Muscle of arm (tissue), 12 donors: ENCODE results near the gene RABAC1. TPM values are rescaled to one million over a fixed set of nuclear protein-coding genes. Genes with fewer than 3 reads are reported as not detected.
"Not testable (repeated sequence)": the region's sequence is repeated elsewhere in the genome, so short reads cannot be mapped to it uniquely, and the experiment has no call there.

Experiments
- DNase-seq: peaks from one replicate; pipeline ENCODE4 v3.0.0-alpha.2; 2013
- polyA plus RNA-seq, 12 donors: library from polyadenylated mRNA; unstranded; fragments of 120-200 nt; gene quantifications; one replicate each; pipeline ENCODE4 v1.2.1, GENCODE V29; 2013; ENCODE audit not compliant: insufficient read length in 12 of 12

The RABAC1 gene
- polyA plus RNA-seq, 12 donors = 39.4 to 104 (median 56.4) TPM; not detected in 1

DNA sequence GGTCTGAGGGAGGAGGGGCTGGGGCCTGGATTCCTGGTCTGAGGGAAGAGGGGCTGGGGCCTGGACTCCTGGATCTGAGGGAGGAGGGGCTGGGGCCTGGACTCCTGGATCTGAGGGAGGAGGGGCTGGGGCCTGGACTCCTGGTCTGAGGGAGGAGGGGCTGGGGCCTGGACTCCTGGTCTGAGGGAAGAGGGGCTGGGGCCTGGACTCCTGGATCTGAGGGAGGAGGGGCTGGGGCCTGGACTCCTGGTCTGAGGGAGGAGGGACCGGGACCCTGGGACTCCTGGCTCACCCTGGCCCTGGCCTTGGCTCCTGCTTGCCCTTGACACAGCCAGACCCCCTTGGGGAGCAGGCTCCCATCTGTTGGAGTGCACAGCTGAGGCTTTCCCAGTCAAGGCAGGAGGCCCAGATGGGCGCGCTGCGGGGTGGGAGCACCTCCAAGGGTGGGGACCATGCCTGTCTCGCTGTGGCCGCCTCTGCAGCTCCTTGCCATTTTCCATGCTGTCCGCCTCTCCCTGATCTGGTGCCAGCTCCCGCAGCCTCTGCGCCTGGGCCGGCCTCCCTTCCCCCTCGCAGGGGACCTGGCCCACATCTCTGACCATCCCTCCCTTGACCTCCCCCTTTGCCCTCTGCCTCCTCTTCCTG lies 32.9 kb upstream of the RABAC1 start:
- DNase-seq = not testable (repeated sequence)

DNA sequence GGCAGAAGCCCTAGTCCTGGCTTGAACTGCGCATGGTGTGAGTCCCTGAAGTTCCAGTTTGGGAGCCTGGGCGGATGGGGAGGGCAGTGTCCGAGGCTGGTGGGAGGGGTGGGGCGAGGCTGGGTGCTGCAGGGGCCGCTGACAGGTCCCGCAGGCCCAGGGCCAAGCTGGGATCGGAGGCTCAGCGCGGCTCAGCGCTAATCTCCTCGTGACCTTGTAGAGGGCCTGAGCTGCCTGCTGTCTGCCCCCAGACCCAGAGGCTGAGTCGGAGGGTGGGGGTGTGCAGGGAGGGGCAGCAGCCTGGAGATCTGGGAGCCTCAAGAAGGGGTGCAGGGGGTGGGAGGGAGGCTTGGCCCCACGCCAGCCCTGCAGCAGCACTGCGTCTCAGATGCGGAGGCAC lies 31.9 kb upstream of the RABAC1 start:
- no peak for DNase-seq

DNA sequence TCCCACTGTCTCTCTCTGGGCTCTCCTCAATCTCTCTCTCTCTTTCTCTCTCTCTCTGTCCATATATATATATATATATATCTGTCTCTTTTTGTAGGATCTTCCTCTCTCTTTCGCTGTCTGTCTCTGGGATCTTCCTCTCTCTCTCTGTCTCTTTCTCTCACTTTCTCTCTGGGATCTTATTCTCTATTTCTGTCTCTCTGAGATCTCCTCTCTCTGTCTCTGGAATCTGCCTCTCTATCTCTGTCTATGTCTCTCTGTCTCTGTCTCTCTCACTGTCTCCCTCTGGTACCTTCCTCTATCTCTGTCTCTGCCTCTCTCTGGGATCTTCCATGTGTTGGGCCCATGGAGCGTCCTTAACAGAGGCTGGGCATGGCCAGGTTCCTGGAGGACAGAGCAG lies 31.5 kb upstream of the RABAC1 start:
- DNase-seq = no peak

DNA sequence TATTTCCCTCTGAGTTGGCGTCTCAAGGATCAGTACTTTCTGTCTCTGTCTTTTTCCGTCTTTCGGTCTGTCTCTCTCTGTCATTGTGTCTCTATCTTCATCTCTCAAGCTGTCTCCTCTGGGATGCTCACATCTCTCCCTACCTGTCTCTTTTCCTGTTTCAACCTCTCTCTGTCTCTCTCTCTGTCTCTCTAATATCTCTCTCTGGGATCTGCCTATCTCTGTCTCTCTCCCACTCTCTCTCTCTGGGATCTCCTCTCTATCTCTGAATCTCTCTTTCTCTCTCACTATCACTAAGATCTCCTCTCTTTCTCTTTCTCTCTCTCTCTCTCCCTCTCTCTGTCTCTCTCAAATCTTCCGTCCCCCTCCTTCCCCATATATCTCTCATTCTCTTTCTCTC lies 30.9 kb upstream of the RABAC1 start:
- no peak for DNase-seq

DNA sequence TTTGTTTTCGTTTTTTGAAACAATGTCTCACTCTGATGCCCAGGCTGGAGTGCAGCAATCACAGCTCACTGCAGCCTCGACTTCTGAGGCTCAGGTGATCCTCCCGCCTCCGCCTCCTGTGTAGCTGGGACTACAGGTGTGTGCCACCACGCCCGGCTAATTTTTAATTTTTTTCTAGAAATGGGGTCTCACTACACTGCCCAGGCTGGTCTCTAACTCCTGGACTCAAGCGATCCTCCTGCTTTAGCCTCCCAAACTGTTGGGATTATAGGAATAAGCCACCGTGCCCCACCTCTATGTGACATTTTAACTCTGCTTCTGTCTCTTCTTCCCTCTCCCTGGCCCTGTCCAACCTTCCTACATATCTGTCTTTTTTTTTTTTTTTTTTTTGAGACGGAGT lies 29.8 kb upstream of the RABAC1 start:
- DNase-seq = no peak

DNA sequence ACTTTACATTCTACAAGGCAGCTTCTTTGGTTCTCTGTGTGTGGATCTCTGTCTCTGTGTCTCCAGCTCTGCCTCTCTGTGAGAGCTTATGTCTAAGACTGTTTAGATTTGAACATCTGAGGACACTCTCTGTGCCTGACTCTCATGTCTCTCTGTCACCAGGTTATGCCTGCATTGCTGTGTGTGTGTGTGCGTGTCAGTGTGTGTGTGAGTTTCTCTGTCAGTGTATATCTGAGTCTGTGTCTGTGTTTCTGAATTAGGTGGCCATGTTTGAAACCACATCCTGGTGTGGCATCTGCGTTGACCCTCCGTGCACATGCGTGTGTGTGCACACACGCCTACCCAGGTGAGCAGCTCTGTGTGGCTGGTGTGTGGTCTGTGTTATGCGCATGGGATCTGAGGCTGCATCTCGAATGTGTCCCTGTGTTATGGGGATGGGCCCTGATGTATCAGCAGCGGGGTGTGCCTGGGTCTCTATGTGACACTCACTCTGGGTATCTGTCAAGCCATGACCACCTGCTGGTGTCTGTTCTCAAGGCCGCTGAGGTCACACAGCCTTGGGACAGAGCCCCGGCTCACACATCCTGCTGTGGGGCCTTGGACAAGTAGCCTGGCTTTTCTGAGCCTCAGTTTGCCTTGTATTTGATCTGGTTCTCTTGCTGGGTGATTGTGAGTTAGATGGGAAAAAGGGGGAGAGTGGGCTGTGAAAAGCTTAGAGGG lies 28.2 kb upstream of the RABAC1 start:
- no peak for DNase-seq

DNA sequence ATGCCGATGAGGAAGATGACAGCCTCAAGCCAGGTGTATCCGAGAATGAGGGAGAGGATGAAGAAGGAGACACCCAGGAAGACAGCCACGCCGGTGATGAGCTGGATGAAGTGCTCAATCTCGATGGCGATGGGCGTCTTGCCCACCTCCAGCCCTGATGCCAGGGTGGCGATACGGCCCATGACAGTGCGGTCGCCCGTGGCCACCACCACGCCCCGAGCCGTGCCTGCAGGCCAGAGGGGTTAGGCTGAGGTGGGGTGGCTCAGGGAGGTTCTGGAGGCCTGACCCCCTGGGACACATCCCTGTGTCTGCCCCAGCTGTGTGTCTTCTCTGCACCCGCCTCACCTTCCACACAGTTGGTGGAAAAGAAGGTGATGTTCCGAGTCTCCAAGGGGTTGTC lies 25.8 kb upstream of the RABAC1 start:
- no peak for DNase-seq

DNA sequence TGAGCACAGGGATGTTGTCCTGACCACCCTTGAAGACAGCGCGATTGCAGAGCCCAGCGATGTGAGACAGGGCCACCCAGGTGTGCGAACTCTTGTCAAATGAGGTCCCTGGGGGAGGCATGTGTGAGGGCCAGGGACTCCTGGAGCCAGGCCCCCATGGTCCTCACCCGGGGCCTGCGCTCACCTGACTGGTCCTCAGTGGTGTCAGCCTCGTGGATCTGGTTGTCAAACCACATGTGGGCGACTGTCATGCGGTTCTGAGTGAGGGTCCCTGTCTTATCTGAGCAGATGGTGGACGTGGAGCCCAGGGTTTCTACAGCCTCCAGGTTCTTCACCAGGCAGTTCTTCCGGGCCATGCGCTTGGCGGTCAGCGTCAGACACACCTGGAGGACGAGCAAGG lies 22.6 kb upstream of the RABAC1 start:
- DNase-seq = no peak

DNA sequence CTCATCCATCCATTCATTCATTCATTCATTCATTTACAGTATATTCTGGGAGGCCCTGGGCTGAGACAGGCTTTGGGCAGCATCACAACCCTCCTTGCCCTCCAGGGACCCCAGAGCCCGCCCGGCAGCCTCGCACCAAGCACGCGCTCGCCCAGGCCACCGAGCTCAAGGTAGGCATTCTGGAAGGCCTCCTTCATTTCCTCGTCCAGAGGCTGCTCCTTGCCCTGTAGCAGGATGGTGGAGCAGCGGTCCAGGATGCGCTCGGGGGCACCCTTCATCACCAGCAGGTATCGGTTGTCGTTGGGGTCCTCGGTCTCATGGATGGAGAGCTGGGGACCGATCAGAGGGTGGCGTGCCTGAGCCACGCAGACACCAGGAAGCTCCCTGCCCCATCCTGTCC lies 19.3 kb upstream of the RABAC1 start:
- DNase-seq = no peak

DNA sequence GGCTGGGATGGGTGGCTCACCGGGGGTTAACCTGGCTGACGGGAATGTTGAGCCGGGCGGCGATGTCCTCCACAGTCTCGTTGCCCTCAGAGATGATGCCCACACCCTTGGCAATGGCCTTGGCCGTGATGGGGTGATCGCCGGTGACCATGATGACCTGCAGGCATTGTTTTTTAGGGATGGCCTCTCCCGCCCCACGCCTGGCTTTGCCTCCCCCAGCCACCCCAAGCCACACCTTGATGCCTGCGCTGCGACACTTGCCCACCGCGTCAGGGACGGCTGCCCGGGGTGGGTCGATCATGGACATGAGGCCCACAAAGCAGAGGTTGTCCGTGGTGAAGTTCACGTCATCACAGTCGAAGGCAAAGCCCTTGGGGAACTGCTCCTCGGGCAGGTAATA lies 18.8 kb upstream of the RABAC1 start:
- no peak for DNase-seq

DNA sequence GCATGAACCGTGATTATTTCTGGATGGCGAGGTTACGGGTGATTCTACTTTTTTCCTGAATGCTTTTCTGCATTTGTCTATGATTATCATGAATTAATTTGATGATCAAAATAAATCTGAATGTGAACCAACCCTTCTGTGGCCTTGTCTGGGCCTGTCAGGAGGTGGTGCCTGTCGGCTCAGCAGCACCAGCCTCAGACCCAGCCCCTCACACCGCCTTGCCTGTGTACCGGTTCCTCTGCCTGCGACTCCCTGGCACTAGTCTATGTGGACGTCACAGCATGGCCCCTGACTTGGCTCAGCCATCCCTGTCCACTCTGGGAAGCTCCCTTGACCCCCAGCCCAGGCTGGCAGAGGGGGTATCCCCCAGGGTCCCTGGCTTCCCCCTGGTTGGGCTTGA lies 15.5 kb upstream of the RABAC1 start:
- no peak for DNase-seq

DNA sequence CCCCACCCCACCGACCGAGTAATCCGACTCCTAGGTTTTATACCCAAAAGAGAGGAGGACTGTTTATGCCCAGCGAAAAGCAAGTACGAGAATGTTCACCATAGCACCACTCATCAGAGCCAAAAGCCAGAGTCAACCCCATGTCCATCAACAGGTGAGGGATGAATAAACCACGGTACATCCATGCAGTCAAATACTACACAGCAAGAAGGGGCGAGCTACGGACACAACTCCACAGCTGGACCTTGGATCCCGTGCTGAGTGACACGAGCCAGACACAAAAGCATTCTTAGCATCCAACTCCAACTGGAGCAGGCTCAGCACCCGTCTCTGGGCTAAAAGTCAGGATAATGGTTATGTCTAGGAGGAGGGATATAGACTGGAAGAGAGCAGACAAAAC lies 12.2 kb upstream of the RABAC1 start:
- no peak for DNase-seq

DNA sequence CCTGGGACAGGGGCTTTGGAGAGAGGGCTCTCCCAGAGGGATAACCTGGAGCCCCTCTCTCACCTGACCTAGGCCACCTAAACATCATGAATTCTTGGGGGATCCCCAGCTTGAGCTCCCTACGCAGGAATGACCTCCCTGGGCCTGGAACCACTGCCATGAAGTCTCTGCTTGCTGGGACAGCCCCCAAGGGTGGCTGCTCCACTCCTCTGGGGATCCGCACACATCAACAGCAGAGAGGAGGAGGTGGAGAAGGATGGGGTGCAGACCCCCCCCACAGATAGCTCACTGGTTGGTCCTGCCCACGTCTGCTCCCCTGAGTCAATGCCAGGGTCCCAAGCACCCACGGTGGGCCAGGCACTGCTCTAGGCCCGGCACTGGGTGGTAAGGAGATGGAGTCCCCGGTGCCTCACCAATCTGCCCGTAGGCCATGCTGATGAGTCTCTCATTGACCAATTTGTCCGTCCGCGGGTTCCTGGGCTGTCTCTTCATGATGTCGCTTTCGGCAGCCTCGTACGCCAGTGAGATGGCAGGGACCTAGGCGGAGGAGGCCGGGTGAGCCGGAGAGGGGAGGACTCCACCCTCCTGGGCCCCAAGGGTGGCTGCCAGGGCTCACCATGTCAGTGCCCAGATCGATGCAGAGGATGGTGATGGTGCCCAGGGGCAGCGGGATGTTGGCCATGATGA lies 10.8 kb upstream of the RABAC1 start:
- no peak for DNase-seq

DNA sequence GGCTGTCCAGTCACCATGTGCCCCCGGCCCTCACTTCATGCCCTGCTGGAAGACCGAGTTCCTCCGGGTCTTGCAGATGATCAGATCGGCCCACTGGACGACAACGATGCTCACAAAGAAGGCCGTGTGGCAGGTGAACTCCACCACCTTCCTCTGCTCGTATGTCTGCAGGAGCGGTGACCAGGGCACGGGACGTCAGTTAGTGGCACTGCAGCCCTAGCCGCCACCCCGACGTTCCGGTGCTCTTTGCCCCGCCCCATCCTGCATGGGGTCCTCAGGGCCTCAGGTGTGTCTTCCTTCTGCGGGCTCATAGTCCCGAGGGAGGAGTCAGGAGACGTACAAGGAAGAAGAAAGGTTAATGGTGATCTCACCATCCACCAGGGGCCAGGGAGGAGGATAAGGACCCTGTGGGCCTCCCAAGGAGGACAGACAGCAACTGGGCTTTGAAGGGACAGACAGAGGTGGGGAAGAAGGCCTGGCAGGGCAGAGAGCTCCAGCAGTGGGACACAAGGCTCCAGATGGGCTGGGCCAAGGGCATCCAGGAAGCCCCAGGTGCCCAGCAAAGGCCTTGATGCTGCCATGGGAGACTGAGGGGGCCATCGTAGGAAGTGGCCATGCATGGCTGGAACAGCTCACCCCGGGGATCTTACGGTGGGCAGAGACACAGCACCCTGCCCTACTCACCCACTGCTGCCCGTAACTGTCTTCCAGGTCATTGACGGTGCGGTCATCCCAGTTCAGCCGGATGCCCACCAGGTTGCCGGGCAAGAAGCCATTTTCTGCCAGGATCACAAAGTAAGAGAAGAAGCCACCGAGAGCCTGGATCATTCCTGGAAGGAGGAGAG lies 9.9 kb upstream of the RABAC1 start:
- DNase-seq = no peak

DNA sequence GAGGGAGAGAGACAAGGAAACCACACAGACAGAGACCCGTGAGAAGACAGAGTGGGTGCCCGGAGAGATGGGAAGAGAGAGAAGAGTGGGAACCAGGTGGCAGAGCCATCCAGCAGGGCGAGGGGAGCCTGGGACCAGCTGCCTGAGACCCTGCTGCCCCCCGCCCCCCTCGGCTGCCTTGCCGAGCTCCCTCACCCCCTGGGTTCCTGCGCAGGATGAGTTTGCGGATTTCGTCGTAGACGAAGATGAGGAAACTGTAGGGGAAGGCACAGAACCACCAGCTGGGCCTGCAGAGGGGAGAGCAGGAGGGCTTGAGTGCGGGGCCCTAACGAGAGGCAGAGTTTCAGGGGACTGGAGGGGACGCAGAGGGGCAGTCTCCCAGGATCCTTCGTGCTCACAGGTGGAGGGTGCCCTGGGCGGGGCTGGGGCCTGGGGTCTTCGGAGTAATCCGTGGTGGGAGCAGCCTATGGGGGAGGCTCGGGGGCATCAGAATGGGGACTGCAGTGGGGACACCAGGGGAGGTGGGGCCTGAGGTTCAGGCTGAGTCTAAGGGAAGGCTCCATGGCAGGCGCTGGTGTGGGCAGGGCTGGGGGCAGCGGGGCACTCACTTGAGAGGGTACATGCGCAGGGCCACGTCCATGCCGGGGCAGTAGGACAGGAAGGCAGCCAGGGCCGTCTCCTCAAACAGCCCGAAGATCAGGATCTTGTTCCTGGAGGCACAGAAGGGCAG lies 8.1 kb upstream of the RABAC1 start:
- no peak for DNase-seq

DNA sequence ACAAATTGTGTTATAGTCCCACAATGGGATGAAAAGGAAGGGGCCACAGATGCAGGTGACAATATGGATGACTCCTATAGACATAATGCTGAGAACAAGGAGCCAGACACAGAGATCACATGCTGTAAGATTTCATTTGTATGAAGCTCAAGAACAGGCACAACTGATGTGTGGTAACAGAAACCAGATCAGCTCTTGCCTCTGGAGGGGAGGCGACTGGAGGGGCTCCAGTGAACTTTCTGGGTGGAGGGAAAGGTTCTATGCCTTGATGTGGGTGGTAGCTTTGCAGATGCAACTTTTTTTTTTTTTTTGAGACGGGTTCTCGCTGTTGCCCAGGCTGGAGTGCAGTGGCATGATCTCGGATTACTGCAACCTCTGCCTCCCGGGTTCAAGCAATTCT lies 6.0 kb upstream of the RABAC1 start:
- DNase-seq = no peak

DNA sequence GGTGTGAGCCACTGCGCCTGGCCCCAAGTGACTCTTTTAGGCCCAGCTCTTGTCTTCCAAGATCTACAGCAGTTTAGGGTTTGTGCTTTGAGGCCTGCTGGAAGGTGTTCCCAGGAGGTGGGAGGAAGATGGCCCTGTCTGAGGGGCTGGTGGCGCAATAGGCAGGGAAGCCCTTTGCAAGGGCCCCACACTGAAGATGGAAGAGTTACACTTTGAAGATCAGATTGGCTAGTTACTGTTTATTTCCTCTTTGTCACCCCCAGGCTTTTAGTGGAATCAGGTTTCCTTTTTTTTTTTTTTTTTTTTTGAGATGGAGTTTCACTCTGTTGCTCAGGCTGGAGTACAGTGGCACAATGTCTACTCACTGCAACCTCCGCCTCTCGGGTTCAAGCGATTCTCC lies 1.9 kb upstream of the RABAC1 start:
- DNase-seq = no peak

DNA sequence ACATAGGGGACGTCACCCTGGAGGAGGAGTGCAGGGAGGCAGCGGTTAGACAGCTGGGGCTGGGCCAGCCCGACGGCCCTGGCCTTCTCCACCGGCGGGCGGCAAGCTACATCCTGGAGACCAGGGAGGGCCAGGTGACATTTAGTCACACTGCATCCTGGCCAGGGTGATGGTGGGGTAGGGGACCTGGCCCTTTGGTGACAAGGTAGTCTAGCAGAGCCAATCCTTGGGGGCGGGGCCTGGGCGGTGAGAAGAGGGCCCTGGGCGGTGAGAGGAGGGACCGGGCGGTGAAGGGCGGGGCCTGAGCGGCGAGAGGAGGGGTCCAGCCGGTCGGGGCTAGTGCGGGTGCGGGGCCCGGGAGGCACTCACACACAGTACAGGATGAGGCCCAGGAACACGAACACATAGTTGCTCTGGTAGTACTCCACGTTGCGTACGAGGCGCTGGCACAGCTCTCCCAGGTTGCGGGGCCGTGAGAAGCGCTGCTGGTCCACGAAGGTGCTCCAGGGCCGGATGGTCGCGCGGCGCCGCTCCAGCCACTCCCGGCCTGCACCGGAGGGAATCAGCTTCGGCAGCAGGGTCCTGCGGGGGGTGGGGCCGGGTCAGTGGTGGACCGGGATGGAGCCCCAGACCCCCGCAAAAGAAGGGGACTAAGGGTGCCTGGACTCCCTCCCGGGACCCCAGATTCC lies 610 bp downstream of the RABAC1 start:
- peak; percentile 85 for DNase-seq

DNA sequence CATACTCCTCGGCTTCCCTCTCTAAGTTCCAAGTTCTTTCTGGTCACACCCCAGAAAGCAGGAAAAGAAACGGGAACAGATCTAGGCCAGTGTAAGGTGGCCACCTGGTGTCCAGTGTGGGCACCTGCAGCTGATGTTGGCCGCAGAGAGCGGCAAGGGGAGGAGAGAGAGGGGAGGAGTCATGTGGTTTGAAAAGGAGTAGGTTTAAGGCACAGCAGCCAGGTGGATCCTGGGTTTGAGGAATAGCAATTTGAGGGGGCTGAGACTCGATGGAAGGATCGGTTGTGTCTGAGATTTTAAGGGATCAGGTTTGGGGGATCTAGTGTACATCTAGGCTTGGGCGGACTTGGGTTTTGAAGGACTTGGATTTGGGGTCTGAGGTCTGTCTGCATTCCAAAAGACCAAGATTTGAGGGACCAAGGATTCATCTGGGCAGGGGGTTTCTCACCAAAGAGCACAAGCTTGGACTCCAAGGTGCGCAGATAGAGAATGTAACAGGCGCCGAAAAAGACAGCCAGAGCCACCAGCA lies 1.2 kb downstream of the RABAC1 start:
- peak; percentile 65 for DNase-seq

DNA sequence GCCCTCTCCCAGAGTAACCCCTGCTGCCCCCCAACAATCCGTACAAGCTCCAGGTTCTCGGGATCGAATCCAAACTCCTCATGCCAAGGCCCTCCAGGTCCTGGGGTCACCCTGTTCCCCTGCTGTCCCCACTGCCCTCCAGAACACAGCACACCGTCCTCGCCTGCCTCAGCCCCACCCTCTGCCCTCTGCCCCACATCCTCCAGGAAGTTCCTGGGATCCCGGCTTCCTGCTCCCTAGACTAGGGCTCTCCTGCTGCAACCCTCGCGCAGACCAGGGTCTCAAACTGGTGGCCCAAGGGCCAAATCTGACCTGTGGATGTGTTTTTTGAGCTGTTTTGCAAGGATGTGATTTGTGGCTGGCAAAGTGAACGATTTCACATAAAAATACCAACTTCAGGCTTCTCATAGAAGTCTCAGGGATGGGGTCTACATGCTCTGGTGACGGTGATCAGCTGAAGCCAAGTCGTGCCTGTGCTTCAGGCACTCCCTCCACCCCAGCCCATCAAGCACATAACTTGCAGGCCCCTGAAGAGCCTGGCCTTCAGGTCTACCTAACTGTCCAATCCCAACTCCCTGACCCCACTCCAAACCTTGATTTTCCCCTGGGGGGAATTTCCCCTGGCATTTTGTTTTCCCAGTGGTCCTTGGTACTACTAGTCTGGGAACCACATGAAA lies 1.8 kb downstream of the RABAC1 start:
- no peak for DNase-seq
